Measurements from ENCODE around the gene TSLP.

The TSLP gene

DNA sequence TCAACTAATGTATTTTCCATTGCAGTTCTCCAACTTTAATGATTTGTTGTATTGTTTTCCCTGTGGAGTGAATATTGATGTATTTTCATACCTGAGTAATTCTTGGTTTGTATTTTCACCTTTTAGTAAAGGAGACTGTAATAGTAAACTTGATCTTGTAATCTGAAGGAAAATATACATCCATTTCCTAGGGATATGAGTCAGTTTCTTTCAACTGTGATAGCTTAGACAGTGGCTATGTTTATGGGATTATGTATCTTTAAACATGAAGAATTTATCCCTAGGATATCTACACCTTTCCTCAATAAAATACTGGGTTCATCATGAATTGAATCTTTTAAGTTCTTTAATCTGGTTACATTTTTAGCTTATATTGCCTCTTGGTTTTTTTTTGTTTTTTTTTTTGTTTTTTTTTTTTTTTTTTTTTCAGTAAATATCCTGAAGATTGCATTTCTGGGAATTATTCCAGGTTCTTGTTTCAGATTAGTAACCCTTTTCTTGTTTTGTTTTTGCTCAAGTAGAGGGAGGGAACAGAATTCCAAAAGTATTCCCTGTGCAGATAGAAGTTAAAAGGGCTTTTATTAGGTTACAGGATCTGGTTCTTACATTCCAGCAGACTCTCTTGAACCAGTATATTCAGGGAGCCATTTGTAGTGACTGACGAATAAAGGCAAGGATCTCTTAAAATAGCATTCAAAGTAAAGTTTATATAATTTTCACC is 27.7 kb downstream of the TSLP start:
- no peak for DNase-seq

DNA sequence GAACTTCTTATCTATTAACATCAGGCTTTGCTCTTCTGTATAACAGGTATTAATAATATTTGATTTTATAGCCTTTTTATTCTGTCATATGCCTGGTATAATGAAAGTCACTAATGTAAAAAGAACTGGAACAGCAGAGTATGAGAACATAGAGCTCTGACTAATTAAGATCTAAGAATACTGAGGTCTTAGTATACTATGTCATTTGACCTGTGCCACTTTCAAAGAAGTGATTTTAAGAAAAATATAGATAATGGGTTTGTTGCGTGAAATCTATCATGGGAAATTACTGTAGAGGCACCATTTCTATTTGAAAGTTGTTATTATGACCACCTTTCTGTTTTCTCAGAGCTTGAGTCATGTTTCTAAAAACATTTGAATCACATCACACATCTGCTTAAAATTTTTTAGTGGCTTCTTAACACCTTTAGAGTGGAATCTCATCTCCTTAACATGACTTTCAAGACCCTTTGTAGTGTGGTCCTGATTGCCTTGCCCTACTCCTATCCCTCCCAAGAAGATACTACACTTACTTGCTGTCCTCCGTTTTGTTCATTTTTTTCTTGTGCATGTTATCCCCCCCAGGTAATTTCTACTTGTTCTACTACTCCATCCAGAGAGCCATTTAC is 34.9 kb downstream of the TSLP start:
- DNase-seq = no peak

DNA sequence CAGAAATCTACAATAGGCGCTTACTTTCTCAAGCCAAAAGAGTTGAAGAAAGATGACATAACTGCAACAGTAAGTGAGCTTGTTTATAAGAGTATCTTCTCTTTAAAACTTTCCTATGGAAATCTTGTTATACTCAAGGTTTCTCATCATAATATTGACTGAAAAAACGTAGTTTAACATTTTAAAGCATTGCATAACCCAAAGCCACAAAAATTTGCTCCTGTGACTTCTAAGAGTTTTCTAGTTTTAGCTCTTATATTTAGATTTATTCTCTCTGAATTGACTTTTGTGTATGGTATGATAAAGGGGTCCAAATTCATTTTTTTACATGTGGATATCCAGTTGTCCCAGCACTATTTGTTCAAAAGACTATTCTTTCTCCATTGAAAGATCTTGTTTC is 35.9 kb downstream of the TSLP start:
- DNase-seq = no peak

DNA sequence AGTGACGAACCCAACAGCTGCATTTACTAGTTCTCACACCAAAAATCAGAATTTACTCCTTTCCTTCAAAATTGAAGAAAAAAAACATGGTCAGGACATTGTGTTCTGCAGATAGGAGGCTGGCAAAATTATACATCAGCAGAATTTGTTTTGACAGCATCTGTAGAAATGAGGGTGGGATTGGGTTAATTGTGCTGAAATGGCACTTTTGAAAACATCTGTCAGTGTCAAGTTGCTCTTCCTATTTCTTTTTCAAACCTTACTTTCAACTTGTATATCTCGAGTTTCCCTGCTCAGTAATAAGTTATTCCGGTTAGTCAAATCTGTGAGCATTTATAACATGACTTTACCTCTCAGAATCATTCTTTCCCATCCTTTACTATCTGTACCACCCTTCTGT is 40.4 kb downstream of the TSLP start:
- DNase-seq = no peak

DNA sequence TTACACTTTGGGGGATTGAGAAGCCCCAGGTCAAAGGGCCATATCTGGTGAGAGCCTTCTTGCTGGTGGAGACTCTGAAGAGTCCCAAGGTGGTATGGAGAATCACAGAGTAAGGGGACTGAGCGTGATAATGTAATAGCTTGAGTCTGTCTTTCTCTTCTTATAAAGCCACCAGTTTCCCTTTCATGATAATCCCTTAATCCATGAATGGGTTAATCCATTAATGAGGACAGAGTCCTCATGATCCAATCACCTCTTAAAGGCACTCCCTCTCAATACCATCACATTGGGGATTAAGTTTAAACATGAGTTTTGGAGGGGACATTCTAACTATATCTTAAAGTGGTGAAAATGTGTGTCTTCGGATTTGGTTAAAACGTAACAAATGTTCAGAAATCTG is 42.2 kb downstream of the TSLP start:
- no peak for DNase-seq

DNA sequence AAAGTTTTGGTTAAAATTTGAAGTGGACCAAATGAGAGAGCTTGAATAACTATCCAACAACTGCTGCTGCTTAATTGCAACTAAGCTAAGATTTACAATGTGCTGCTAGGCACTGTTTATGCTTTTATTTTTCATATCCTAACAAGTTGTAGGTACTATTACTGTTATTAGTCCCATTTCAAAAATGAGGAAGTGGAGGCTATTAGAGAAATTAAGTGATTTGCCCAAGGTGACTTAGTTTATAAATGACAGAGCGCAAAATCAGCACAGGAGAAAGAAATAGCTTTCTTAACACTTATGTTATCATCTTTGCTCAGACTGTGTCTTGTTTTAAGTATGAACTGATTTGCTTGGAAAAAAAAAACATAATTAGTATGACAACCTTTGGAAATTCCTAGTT is 43.7 kb downstream of the TSLP start:
- DNase-seq = no peak

DNA sequence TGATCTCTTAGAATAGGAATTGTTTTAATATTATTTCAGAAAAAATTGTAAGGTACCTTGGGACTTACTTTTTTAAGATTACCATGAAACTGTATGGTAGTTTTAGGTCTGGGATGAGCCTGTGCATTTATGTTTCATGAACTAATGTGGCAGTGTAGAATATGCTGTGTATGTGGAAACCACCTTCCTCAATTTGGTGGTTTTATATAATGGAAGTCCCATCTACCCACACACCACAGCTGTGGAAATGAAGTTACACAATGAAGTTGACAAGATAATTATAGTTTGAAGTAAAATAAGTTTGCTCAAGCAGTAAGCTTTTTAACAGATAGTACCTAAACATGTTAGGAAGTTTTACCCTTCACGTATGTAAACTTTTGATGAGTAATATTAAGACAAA is 45.0 kb downstream of the TSLP start:
- no peak for DNase-seq

DNA sequence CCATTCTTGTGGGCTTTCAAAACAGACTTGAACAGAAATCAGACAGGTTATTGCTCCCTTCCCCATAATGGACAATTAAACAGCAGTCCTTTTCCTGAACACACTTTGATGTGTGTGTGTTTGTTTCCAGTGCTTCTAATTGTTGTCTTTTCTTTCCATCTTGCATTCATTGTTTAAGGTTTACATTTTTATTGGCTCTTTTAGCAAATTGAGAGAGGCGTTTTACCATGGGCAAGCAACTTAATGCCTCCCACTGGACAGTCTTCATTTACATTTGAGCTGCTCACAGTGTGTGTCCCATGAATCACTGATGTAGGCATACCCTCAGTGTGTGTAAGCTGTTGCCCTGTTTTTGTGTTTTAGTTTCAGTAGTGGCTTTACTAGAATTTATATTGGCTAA is 45.6 kb downstream of the TSLP start:
- DNase-seq = no peak

DNA sequence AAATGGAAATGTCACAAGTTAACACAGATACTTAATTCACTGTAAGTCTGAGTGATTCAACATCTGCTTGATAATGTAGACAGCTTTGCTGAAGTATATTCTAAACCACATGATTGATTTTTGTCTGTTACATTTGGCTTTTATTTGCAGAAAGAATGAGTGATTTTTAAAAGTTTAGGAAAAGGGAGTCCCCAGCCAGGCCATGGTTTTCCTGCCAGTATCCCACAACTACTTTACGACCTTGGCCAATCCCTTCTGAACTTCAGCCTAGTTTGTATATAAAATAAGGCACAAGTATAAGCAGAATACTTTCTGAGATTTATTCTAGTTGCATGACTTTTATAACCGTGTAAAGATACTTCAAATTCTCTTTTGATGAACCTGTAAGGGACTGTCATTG is 47.7 kb downstream of the TSLP start:
- DNase-seq = no peak

DNA sequence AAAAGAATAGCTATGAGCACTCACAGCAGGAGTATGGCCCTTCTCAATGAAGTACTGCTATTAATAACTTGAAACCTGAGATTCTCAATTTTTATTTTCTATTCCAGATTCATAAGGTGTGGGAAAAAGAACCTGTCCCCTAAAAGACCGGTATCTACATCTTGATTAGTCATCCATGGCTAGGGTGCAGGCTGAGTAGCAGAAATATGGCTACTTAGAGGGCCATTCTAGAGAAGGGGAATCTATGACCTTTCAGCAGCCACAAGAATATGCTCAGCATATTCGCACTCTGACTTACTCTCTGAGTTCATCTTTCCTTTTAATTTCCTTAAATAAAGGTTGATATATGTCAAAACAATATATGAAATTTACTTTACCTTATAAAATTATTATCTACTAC is 48.3 kb downstream of the TSLP start:
- no peak for DNase-seq

DNA sequence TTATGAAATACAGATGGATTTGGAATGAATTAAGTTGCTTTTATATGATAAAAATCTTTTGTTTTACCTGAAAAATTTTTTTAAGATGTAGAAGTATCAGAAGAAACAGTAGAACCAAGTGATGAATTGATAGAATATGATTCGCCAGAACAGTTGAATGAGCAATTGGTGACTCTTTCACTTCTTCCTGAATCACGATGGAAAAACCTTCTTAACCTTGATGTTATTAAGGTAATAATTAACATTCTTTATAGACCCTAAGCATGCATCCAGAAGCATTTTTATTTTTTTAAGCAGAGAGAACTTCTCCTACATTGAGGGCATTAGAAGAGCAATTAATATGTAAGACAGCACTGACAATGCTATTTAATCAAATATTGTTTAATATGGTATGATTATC is 49.4 kb downstream of the TSLP start:
- DNase-seq = no peak

DNA sequence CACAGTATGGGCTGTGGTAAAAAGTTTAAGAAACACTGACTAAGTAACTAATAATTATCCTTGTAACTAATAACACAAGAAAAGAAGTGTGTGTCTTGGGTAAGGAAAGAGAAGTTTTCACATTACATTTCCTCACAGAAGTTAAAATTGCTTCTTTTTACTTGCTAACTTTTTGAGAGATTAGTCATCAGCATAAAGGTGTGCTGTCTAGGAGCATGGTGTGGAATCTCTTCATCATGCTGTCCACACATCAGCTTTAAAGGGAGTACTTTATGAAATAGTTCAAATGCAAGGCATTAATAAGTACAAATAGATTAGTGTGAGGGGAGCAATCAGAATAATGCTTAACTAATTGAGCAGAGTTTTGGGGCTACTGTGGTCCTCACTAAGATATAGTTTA is 50.4 kb downstream of the TSLP start:
- DNase-seq = no peak

DNA sequence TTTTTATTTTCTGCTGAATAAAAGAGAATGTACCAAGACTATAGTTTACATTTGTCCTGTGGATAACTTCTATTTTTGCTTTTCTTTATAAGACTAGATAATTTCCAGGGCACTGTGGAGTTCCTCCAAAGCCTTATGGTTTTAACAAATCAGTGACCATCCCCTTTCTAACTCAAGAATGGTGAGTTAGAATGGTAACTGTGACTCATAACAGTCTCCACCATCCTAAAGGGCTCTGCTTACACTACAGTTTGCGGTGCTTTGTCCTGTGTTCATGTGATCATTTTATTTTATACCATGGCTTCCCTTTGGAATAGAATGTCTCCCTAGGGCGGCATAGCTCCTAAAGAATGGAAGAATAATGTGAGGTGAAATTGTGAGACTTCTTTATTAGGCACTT is 50.9 kb downstream of the TSLP start:
- no peak for DNase-seq

DNA sequence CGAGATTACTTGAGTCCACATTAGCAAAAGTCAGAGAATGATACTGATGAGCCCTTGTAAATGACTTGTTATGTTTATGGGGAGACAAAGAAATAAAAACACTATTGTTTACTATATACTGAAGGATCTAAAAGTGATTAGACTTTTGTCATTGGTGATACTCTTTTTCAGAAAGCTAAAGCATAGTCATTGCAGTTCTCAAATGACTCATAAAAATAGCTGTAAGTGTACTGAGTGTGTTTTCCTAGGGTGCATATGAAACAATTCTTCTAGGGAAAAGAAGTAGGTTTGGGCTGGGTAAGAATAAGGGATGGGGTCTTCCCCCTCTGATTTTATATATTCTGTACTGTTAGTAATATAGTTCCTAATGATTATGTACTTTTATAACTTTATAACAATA is 53.3 kb downstream of the TSLP start:
- DNase-seq = no peak

DNA sequence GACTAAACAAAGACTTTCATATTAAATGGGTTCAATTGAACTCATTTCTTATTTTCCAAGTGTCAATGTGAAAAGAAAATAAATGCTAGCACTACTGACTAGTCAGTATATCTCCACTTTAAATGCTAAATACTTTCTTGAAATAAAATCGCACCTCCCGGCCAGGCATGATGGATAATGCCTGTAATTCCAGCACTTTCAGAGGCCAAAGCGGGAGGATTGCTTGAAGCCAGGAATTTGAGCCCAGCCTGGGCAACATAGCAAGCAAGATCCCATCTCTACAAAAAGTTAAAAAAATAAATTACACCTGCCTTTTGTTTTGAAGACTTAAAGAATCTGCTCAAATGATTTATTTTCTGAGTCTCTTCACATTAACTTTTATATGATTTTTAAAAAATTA is 55.4 kb downstream of the TSLP start:
- DNase-seq = no peak
